HFFc6 (cell line): ENCODE results near the gene GCDH. TPM values are rescaled to one million over a fixed set of nuclear protein-coding genes. Genes with fewer than 3 reads are reported as not detected.

Experiments used
- DNase-seq: peaks from one replicate; pipeline ENCODE4 v3.0.0-alpha.2; 2018
- H3K27ac Mint-ChIP-seq: 2 replicates; pipeline ENCODE4 v1.8.0; 2020; ENCODE audit warnings: mild to moderate bottlenecking, mixed read lengths
- H3K27me3 Mint-ChIP-seq: 2 replicates; pipeline ENCODE4 v1.8.0; 2021; ENCODE audit warnings: mild to moderate bottlenecking, moderate library complexity, mixed read lengths; ENCODE audit not compliant: insufficient read depth
- H3K36me3 Mint-ChIP-seq: 2 replicates; pipeline ENCODE4 v1.8.0; 2021; ENCODE audit warnings: low read depth, mixed read lengths
- H3K4me1 Mint-ChIP-seq: 2 replicates; pipeline ENCODE4 v1.8.0; 2020; ENCODE audit warnings: low read depth, mixed read lengths
- H3K4me3 Mint-ChIP-seq: 2 replicates; pipeline ENCODE4 v1.8.0; 2020; ENCODE audit warnings: mild to moderate bottlenecking, moderate library complexity, mixed read lengths
- H3K9me3 Mint-ChIP-seq: 2 replicates; pipeline ENCODE4 v1.8.0; 2020; ENCODE audit warnings: mild to moderate bottlenecking, mixed read lengths
- total RNA-seq, 6 experiments: library from RNA; stranded (reverse); fragmentation: NEBNext Ultra II Directional; extraction: Animal tissue kit (Norgen Biotek cat#: 25700); gene quantifications; 2 replicates in 1 of 6; 3 replicates in 5 of 6; pipeline ENCODE4 v1.2.3, GENCODE V29; 2021
- TF ChIP-seq, protein P1 (sequence below): fragments of 200-600 bp; sonication (generic); IDR thresholded peaks from 2 replicates; pipeline ENCODE4 v1.5.0; 2021; ENCODE audit warnings: antibody characterized with exemption, mild to moderate bottlenecking

The GCDH gene
- total RNA-seq, 6 experiments from 2014 or later, result 20.6 to 24.6 (median 21.1) TPM

DNA sequence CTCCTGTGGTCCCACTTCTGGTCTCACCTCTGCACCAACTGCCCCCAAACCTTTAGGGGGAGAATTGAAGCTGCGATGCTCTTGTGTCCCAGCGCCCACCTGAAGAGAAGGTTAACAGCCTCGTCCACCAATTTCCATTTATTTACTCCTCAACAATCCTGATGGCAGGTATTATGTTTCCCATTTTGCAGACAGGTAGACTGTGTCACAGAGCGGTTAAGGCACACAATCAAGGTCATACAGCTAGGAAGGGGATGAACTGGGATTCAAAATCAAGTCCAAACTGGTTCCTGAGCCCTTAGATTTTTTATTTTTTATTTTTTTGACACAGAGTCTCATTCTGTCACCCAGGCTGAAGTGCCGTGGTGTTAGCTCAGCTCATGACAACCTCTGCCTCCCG, 15.9 kb upstream of the GCDH start:
- TF ChIP-seq, protein P1, sequence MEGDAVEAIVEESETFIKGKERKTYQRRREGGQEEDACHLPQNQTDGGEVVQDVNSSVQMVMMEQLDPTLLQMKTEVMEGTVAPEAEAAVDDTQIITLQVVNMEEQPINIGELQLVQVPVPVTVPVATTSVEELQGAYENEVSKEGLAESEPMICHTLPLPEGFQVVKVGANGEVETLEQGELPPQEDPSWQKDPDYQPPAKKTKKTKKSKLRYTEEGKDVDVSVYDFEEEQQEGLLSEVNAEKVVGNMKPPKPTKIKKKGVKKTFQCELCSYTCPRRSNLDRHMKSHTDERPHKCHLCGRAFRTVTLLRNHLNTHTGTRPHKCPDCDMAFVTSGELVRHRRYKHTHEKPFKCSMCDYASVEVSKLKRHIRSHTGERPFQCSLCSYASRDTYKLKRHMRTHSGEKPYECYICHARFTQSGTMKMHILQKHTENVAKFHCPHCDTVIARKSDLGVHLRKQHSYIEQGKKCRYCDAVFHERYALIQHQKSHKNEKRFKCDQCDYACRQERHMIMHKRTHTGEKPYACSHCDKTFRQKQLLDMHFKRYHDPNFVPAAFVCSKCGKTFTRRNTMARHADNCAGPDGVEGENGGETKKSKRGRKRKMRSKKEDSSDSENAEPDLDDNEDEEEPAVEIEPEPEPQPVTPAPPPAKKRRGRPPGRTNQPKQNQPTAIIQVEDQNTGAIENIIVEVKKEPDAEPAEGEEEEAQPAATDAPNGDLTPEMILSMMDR, result no peak
- peaks cover 12% of the 10 kb centered on the region for H3K36me3 Mint-ChIP-seq
- no peak overlapping the region for H3K27ac Mint-ChIP-seq
- no peak overlapping the region for H3K4me3 Mint-ChIP-seq
- peaks cover 4% of the 10 kb centered on the region for H3K27me3 Mint-ChIP-seq
- peaks cover 15% of the 10 kb centered on the region for H3K9me3 Mint-ChIP-seq
- no peaks in the 10 kb centered on the region for H3K4me1 Mint-ChIP-seq
- DNase-seq, result no peak

DNA sequence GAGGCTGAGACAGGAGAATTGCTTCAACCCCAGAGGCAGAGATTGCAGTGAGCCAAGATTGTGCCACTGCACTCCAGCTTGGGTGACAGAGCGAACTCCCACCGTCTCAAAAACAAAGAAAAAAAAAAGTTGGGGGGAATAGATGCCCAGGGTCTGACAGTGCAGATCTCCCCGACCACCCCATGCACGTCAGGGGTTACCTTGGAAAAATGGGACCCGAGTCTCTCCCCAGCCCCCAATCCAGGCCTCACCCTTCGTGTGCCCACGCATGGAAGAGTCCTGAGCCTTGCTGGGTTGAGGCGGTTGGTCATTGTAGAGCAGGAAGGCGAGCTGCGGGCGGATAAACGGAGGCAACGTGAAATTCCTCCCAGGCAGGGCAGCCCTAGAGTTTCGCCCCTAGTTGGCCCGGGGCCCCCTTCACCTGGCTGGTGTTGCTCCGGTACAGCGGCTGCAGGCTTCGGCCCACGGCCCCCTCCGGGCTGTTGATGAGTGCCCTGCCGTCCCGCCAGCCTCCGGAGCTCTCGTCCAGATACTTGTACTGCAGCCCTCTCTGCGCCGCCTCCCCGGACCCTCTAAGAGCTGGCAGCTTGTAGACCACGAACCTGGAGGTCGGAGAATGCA, 10.3 kb upstream of the GCDH start:
- H3K27ac Mint-ChIP-seq, result peak overlapping the region; percentile 78
- DNase-seq, result no peak
- TF ChIP-seq, protein P1, result no peak
- H3K36me3 Mint-ChIP-seq, result no peaks in the 10 kb centered on the region
- no peaks in the 10 kb centered on the region; the same call in 1 of the 2 replicates for H3K27me3 Mint-ChIP-seq
- peaks cover 11% of the 10 kb centered on the region for H3K9me3 Mint-ChIP-seq
- H3K4me1 Mint-ChIP-seq, result 0 out of 2 replicates have a peak, but pooled peaks cover 6% of the 10 kb centered on the region
- H3K4me3 Mint-ChIP-seq, result peak overlapping the region; percentile 93

DNA sequence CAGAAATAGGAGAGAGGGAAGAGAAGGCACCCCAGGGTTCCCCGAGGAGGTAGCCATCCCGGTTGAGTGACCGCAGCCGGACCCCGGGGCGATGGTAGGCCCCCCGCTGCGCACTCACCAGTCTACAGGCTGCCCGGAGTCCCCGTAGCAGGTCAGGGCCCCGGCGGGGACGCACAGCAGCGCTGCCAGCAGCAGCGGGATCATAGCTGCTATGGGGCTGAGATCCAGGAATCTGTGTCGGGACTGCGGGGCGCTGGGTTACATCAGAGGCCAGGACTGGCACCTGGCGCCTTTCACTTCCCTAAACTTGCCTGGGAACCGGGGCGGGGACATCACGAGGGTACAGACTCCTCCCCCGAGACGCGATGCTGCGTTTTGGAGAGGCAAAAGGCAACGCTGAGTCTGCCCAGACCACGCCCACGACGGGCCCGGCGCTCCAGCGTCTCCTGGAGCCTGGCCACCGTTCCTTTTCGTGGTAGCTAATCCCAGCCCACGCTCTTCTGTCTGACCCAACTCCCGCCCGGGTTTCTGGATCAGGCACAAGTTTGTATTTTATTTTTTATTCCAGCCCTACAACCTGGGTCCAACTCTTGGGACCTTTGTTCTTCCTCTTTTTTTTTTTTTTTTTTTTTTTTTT, 9.7 kb upstream of the GCDH start, which contains the start of gene DNASE2:
Gene DNASE2 (minus strand): TSS at position 278 of the 637 bp plus-strand sequence. CDS start 74 bp downstream, at position 204.
- Mint-ChIP-seq H3K4me3 (peak within 1 kb of the TSS; percentile 93), H3K36me3 (no peaks in the 10 kb centered on the region), H3K27me3 (no peaks in the 10 kb centered on the region; the same call in 1 of the 2 replicates), H3K27ac (peak within 1 kb of the TSS; percentile 78), H3K9me3 (peaks cover 11% of the 10 kb centered on the region), H3K4me1 (0 out of 2 replicates have a peak, but pooled peaks cover 6% of the 10 kb centered on the region)
- TF ChIP-seq, protein P1, result no peak
- peak; percentile 86 for DNase-seq

DNA sequence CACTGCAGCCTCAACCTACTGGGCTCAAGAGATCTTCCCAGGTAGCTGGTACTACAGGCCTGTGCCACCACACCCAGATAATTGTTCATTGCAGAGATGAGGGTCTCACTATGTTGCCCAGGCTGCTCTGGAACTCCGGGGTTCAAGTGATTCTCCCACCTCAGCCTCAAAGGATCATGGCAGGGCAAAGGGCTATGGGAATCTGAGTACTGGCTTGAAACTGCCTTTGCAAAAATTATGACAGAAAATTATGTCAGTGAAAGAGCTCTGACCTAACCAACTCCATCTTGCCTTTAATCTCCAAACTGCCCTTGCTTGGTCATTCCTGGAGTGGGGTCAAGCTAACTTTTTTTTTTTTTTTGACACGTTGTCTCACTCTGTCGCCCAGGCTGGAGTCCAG, 8.4 kb upstream of the GCDH start:
- peak overlapping the region; percentile 93; the same call in 1 of the 2 replicates for H3K4me3 Mint-ChIP-seq
- H3K9me3 Mint-ChIP-seq, result peaks cover 11% of the 10 kb centered on the region
- H3K27ac Mint-ChIP-seq, result no peak overlapping the region
- 0 out of 2 replicates have a peak, but pooled peaks cover 6% of the 10 kb centered on the region for H3K4me1 Mint-ChIP-seq
- no peak for DNase-seq
- H3K27me3 Mint-ChIP-seq, result peaks cover 3% of the 10 kb centered on the region; the same call in 1 of the 2 replicates
- H3K36me3 Mint-ChIP-seq, result no peaks in the 10 kb centered on the region
- TF ChIP-seq, protein P1, result no peak

DNA sequence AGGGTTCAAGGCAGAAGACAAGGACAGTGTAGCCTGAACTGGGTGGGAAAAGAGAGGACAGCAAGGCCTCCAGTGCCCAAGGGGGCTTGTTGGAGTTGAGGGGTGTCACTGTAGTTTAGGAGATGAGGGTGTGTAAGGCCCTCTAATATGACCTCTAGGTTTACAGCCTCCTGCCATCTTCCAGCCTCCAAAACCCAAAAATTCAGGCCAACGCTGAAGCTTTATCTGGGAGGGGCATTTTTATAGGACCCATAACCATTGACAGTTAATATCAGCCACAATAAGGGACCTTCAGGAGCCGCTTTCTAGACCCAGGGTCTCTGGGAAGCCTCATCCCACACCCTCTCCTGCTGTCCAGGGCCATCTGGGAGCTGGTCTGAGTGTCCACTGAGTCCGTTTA, 6.8 kb upstream of the GCDH start:
- Mint-ChIP-seq H3K4me3 (no peak overlapping the region), H3K27me3 (peaks cover 3% of the 10 kb centered on the region; the same call in 1 of the 2 replicates), H3K9me3 (peaks cover 11% of the 10 kb centered on the region), H3K4me1 (0 out of 2 replicates have a peak, but pooled peaks cover 6% of the 10 kb centered on the region), H3K36me3 (no peaks in the 10 kb centered on the region), H3K27ac (no peak overlapping the region)
- TF ChIP-seq, protein P1, result no peak
- no peak for DNase-seq
